Pulmonary artery endothelial cell (primary cell): ENCODE data around the gene CC2D1B. TPM values are rescaled to one million over a fixed set of nuclear protein-coding genes. Genes with fewer than 3 reads are reported as not detected.

Experiments
- DNase-seq: peaks from one replicate; pipeline ENCODE4 v3.0.0-alpha.2; 2011; ENCODE audit warnings: low read depth, low spot score
- total RNA-seq: library from RNA; depleted of rRNA; stranded (reverse); fragments of >200 nt; gene quantifications from 2 replicates; pipeline ENCODE4 v1.2.3, GENCODE V29; 2014

CC2D1B gene
- total RNA-seq, 1 donor from 2014 or later = 22.8 TPM

DNA sequence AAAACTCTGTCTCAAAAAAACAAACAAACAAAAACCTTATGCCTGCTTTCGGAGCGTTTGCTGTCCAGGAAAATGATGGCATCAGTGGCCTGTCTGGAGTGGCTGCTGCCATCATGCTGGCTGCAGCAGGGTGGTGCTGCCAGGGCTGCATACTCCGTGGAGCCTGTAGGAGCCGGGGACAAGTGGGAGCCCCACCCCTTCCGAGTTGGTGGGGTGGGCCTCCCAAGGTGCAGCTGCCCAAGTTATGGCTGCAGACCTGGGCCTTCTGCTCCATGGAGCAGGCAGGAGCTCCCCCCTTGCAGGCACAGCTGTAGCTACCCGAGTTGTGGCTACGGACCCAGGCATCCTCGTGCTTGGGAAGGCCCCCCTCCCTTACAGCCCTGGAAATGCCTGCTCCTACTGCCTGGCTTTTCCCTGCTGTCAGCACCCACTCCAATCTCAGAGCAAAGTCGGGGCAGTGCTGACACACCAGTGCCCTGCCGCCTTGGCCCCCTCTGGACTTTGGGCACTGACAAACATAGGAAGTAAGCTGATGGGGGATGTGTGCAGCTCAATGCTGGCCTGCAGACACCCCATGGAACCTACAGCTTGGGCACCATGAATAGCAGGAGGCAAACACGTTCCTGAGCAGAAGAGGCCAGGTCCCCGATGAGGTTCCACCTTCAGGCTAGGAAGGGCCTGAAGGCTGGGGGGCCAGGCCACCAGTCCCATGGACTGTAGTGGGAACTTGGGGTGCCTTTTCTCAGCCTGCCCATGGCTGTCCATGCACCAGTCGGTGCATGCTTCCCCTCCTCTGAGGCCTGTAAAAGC is 60.4 kb downstream of the CC2D1B start:
- no peak for DNase-seq

Other genes with a start within 250 kb of the CC2D1B start
- gene ZFYVE9, start 224.1 kb downstream of the CC2D1B start, total RNA-seq = 35.3 and 44.5 TPM in 2 replicates
- 8.6 and 12.8 TPM in 2 replicates for gene ORC1, start 38.2 kb upstream of the CC2D1B start, total RNA-seq
- 12.7 and 18.2 TPM in 2 replicates for gene PRPF38A, start 38.4 kb upstream of the CC2D1B start, total RNA-seq
- 16.0 and 18.4 TPM in 2 replicates for gene TUT4, start 186.9 kb upstream of the CC2D1B start, total RNA-seq
- gene GPX7, start 236.2 kb upstream of the CC2D1B start, total RNA-seq = 11.5 and 16.9 TPM in 2 replicates